ENCODE results near the gene CADM1. TPM values are rescaled to one million over a fixed set of nuclear protein-coding genes. Genes with fewer than 3 reads are reported as not detected.

The CADM1 gene
- total and polyA plus RNA-seq, 2 experiments from 2014 or later, result 16.5 to 18.0 TPM

DNA sequence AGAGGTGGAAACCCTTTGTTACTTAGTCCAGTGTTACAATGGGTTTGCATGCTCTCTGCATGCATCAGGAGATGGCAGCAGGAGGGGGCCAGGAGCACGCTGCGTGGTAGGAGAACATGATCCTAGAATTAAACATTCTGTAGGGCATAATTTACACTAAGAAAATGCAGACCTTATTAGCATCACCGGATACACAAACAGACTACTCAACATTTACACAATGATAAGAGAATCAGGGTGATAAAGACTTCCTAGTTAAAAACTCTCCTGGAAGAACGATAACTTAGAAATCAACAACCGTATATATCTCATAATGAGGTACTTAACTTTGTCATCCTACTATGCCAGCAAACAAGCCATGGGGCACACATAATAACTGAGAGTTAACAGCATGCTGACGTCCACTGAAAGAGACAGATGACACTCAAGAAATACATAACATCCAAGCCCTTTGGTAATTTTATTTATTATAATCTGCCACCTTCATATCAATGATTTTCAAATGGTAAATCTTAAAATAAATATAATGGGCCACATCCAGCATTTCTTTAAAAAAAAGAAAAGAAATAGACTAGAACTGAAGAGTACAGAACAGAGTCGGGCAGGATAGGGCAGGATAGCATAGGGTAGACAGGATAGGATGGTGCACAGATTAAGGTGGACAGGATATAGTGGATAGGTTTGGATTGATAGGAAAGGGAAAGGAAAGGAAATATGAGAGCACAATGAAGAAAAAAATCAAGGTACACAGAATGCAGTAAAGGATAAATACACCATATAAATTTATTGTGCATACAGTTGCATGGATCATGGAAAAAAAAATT, 27.5 kb downstream of the CADM1 start:
- H3K36me3 ChIP-seq (ENCODE audit: insufficient read depth), result no peaks in the 10 kb centered on the region
- 0 out of 2 replicates have a peak, but pooled peaks cover 6% of the 10 kb centered on the region for H4K20me1 ChIP-seq (replicated peaks; ENCODE audit: insufficient read depth)
- no peak overlapping the region for H3K27ac ChIP-seq (ENCODE audit: low read depth)
- DNase-seq (ENCODE audit: low spot score), result no peak
- H3K4me2 ChIP-seq, result no peak overlapping the region
- no peaks in the 10 kb centered on the region for H3F3A ChIP-seq (replicated peaks; ENCODE audit: low read depth)
- Mint-ChIP-seq H3K36me3 (ENCODE audit: low read depth) (no peaks in the 10 kb centered on the region), H3K9me3 (no peaks in the 10 kb centered on the region; the same call in 2 of the 3 replicates), H3K27ac (no peak overlapping the region), H3K4me3 (no peak overlapping the region), H3K4me1 (peaks cover 15% of the 10 kb centered on the region), H3K27me3 (ENCODE audit: insufficient read depth, low read depth, poor library complexity) (no peaks in the 10 kb centered on the region)
- TF ChIP-seq CREB1 (CRISPR knock-in tag; IDR thresholded peaks at IDR 0.05; ENCODE audit: low read depth), result no peak
- no peak for TF ChIP-seq POLR2AphosphoS5 (IDR thresholded peaks at IDR 0.05; ENCODE audit: low read depth)
- TF ChIP-seq NANOG (IDR thresholded peaks at IDR 0.05; ENCODE audit: borderline replicate concordance), result no peak
- TF ChIP-seq, protein P1, sequence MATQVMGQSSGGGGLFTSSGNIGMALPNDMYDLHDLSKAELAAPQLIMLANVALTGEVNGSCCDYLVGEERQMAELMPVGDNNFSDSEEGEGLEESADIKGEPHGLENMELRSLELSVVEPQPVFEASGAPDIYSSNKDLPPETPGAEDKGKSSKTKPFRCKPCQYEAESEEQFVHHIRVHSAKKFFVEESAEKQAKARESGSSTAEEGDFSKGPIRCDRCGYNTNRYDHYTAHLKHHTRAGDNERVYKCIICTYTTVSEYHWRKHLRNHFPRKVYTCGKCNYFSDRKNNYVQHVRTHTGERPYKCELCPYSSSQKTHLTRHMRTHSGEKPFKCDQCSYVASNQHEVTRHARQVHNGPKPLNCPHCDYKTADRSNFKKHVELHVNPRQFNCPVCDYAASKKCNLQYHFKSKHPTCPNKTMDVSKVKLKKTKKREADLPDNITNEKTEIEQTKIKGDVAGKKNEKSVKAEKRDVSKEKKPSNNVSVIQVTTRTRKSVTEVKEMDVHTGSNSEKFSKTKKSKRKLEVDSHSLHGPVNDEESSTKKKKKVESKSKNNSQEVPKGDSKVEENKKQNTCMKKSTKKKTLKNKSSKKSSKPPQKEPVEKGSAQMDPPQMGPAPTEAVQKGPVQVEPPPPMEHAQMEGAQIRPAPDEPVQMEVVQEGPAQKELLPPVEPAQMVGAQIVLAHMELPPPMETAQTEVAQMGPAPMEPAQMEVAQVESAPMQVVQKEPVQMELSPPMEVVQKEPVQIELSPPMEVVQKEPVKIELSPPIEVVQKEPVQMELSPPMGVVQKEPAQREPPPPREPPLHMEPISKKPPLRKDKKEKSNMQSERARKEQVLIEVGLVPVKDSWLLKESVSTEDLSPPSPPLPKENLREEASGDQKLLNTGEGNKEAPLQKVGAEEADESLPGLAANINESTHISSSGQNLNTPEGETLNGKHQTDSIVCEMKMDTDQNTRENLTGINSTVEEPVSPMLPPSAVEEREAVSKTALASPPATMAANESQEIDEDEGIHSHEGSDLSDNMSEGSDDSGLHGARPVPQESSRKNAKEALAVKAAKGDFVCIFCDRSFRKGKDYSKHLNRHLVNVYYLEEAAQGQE (IDR thresholded peaks at IDR 0.05; ENCODE audit: unreplicated experiment), result no peak
- TF ChIP-seq, protein P2, sequence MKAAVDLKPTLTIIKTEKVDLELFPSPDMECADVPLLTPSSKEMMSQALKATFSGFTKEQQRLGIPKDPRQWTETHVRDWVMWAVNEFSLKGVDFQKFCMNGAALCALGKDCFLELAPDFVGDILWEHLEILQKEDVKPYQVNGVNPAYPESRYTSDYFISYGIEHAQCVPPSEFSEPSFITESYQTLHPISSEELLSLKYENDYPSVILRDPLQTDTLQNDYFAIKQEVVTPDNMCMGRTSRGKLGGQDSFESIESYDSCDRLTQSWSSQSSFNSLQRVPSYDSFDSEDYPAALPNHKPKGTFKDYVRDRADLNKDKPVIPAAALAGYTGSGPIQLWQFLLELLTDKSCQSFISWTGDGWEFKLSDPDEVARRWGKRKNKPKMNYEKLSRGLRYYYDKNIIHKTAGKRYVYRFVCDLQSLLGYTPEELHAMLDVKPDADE (IDR thresholded peaks at IDR 0.05), result no peak
- TF ChIP-seq ZNF331 (CRISPR knock-in tag; IDR thresholded peaks at IDR 0.05; ENCODE audit: low read depth), result no peak
- H3K27me3 ChIP-seq (ENCODE audit: insufficient read depth), result no peaks in the 10 kb centered on the region; the same call in 1 of the 2 replicates
- no peak overlapping the region for H2AFZ ChIP-seq
- 0 out of 2 replicates have a peak, but pooled peaks cover 3% of the 10 kb centered on the region for H3K79me2 ChIP-seq (replicated peaks; ENCODE audit: insufficient read depth)
- H3K4me1 ChIP-seq (ENCODE audit: insufficient read depth), result 0 out of 2 replicates have a peak, but pooled peaks cover 3% of the 10 kb centered on the region
- ATAC-seq, result peak; percentile 55
- no peak overlapping the region for H3K4me3 ChIP-seq
- H3K9me2 ChIP-seq (ENCODE audit: insufficient read depth), result 0 out of 2 replicates have a peak, but pooled peaks cover 4% of the 10 kb centered on the region

DNA sequence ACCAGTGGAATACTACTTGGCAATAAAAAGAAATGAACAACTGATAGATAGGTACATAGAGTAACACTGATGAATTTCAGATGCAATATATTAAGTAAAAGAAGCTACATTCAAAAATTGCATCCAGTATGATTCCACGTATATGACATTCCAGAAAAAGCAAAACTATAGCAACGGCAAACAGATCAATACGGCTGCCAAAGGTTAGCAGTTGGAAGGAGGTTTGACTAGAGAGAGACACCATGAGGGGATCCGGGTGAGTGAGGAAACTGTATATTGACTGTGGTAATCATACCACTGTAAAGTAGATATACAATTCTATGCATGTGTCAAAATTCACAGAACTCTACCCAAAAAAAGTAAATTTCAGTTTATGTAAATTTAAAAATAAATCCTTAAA, 28.7 kb downstream of the CADM1 start:
- H3K4me3 Mint-ChIP-seq, result no peak overlapping the region
- H3K4me3 ChIP-seq, result no peak overlapping the region
- H3K36me3 Mint-ChIP-seq (ENCODE audit: low read depth), result no peaks in the 10 kb centered on the region
- 0 out of 2 replicates have a peak, but pooled peaks cover 3% of the 10 kb centered on the region for H3K79me2 ChIP-seq (replicated peaks; ENCODE audit: insufficient read depth)
- H3K27me3 ChIP-seq (ENCODE audit: insufficient read depth), result no peaks in the 10 kb centered on the region; the same call in 1 of the 2 replicates
- H3K9me3 Mint-ChIP-seq, result no peaks in the 10 kb centered on the region; the same call in 2 of the 3 replicates
- no peak overlapping the region for H3K27ac Mint-ChIP-seq
- H2AFZ ChIP-seq, result no peak overlapping the region
- H3F3A ChIP-seq (replicated peaks; ENCODE audit: low read depth), result no peaks in the 10 kb centered on the region
- peaks cover 13% of the 10 kb centered on the region for H3K4me1 Mint-ChIP-seq
- H3K9me2 ChIP-seq (ENCODE audit: insufficient read depth), result no peaks in the 10 kb centered on the region
- no peak for ATAC-seq
- 0 out of 2 replicates have a peak, but pooled peaks cover 6% of the 10 kb centered on the region for H4K20me1 ChIP-seq (replicated peaks; ENCODE audit: insufficient read depth)
- no peak for DNase-seq (ENCODE audit: low spot score)
- H3K27me3 Mint-ChIP-seq (ENCODE audit: insufficient read depth, low read depth, poor library complexity), result no peaks in the 10 kb centered on the region
- H3K27ac ChIP-seq (ENCODE audit: low read depth), result no peak overlapping the region
- H3K4me2 ChIP-seq, result no peak overlapping the region
- TF ChIP-seq EZH2 (IDR thresholded peaks at IDR 0.05; ENCODE audit: low read depth, unreplicated experiment) (no peak), ZNF331 (CRISPR knock-in tag; IDR thresholded peaks at IDR 0.05; ENCODE audit: low read depth) (no peak), EZH2phosphoT487 (IDR thresholded peaks at IDR 0.05; ENCODE audit: unreplicated experiment) (no peak), JUNB (IDR thresholded peaks at IDR 0.05; ENCODE audit: unreplicated experiment) (no peak), STAT1 (IDR thresholded peaks at IDR 0.05; ENCODE audit: unreplicated experiment) (no peak), ZNF114 (CRISPR knock-in tag; IDR thresholded peaks at IDR 0.05) (no peak)
- TF ChIP-seq, protein P2 (IDR thresholded peaks at IDR 0.05), result no peak
- TF ChIP-seq, protein P1 (IDR thresholded peaks at IDR 0.05; ENCODE audit: unreplicated experiment), result no peak
- H3K36me3 ChIP-seq (ENCODE audit: insufficient read depth), result no peaks in the 10 kb centered on the region
- 0 out of 2 replicates have a peak, but pooled peaks cover 3% of the 10 kb centered on the region for H3K4me1 ChIP-seq (ENCODE audit: insufficient read depth)
